H9 (cell line): ENCODE results near the gene MGAT5. TPM values are rescaled to one million over a fixed set of nuclear protein-coding genes. Genes with fewer than 3 reads are reported as not detected.

ENCODE experiments used
- DNase-seq: peaks from one replicate; pipeline ENCODE4 v3.0.0-alpha.2; 2017
- H2AFZ ChIP-seq: one replicate; pipeline ENCODE4 v1.6.1; 2013; ENCODE audit warnings: mild to moderate bottlenecking, low read length, control low read depth, moderate library complexity
- H2AK5ac ChIP-seq: 2 replicates; pipeline ENCODE4 v1.6.1; 2013; ENCODE audit warnings: low read length, control low read depth, mixed read lengths; ENCODE audit not compliant: insufficient read length
- H2BK120ac ChIP-seq: one replicate; pipeline ENCODE4 v1.6.1; 2013; ENCODE audit warnings: low read depth, mild to moderate bottlenecking, low read length, control low read depth, inconsistent platforms; ENCODE audit not compliant: poor library complexity, severe bottlenecking
- H2BK12ac ChIP-seq: 2 replicates; pipeline ENCODE4 v1.6.1; 2013; ENCODE audit warnings: low read length, control low read depth, mixed read lengths, low read depth; ENCODE audit not compliant: insufficient read length
- H2BK15ac ChIP-seq: 2 replicates; pipeline ENCODE4 v1.6.1; 2013; ENCODE audit warnings: low read depth, low read length, control low read depth
- H2BK20ac ChIP-seq: one replicate; pipeline ENCODE4 v1.6.1; 2013; ENCODE audit warnings: low read depth, mild to moderate bottlenecking, low read length, control low read depth, inconsistent platforms; ENCODE audit not compliant: poor library complexity, severe bottlenecking
- H2BK5ac ChIP-seq: 2 replicates; pipeline ENCODE4 v1.6.1; 2013; ENCODE audit warnings: low read length, control low read depth, mixed read lengths; ENCODE audit not compliant: insufficient read length
- H3K14ac ChIP-seq: 2 replicates; pipeline ENCODE4 v1.6.1; 2013; ENCODE audit warnings: low read length, control low read depth; ENCODE audit not compliant: insufficient read depth
- H3K18ac ChIP-seq: 2 replicates; pipeline ENCODE4 v1.6.1; 2013; ENCODE audit warnings: low read depth, mild to moderate bottlenecking, mixed read lengths, low read length, control low read depth; ENCODE audit not compliant: insufficient read length
- H3K23ac ChIP-seq: 2 replicates; pipeline ENCODE4 v1.6.1; 2013; ENCODE audit warnings: low read length, control low read depth, mixed read lengths, low read depth; ENCODE audit not compliant: insufficient read length
- H3K23me2 ChIP-seq: 2 replicates; pipeline ENCODE4 v1.6.1; 2013; ENCODE audit warnings: low read depth, mild to moderate bottlenecking, mixed read lengths, low read length, control low read depth; ENCODE audit not compliant: insufficient read length, poor library complexity, severe bottlenecking
- H3K27ac ChIP-seq: 2 replicates; pipeline ENCODE4 v1.5.1; 2013; ENCODE audit warnings: low read length, control low read depth, mixed read lengths, low read depth; ENCODE audit not compliant: insufficient read length
- H3K27me3 ChIP-seq: 2 replicates; pipeline ENCODE4 v1.6.1; 2013; ENCODE audit warnings: low read length, control low read depth, inconsistent platforms; ENCODE audit not compliant: insufficient read depth
- H3K4ac ChIP-seq: 2 replicates; pipeline ENCODE4 v1.6.1; 2013; ENCODE audit warnings: low read depth, mild to moderate bottlenecking, control low read depth, inconsistent platforms, low read length, moderate library complexity
- H3K4me1 ChIP-seq: 2 replicates; pipeline ENCODE4 v1.6.1; 2013; ENCODE audit warnings: low read length, control low read depth, inconsistent platforms; ENCODE audit not compliant: insufficient read depth
- H3K4me2 ChIP-seq: 2 replicates; pipeline ENCODE4 v1.6.1; 2013; ENCODE audit warnings: low read length, control low read depth, mixed read lengths; ENCODE audit not compliant: insufficient read length, insufficient read depth
- H3K56ac ChIP-seq: 2 replicates; pipeline ENCODE4 v1.6.1; 2013; ENCODE audit warnings: low read depth, mild to moderate bottlenecking, mixed read lengths, low read length, control low read depth; ENCODE audit not compliant: insufficient read length
- H3K79me1 ChIP-seq: 2 replicates; pipeline ENCODE4 v1.6.1; 2013; ENCODE audit warnings: low read depth, mild to moderate bottlenecking, moderate library complexity, low read length, control low read depth, inconsistent platforms; ENCODE audit not compliant: insufficient read depth, poor library complexity, severe bottlenecking
- H3K79me2 ChIP-seq: 2 replicates; pipeline ENCODE4 v1.6.1; 2013; ENCODE audit warnings: low read length, control low read depth, inconsistent platforms; ENCODE audit not compliant: insufficient read depth
- H3K9ac ChIP-seq: 2 replicates; pipeline ENCODE4 v1.6.1; 2013; ENCODE audit warnings: low read length, control low read depth, mixed read lengths; ENCODE audit not compliant: insufficient read length; ENCODE audit errors: extremely low read depth
- H3K9me3 ChIP-seq: one replicate; pipeline ENCODE4 v1.6.1; 2013; ENCODE audit warnings: low read depth, low read length, inconsistent platforms; ENCODE audit not compliant: control insufficient read depth
- H3T11ph ChIP-seq: one replicate; pipeline ENCODE4 v1.6.1; 2013; ENCODE audit warnings: mild to moderate bottlenecking, low read length, control low read depth, inconsistent platforms
- H4K20me1 ChIP-seq: one replicate; pipeline ENCODE4 v1.6.1; 2013; ENCODE audit not compliant: control insufficient read depth, insufficient read length, insufficient read depth
- H4K5ac ChIP-seq: 2 replicates; pipeline ENCODE4 v1.6.1; 2013; ENCODE audit warnings: low read depth, mild to moderate bottlenecking, mixed read lengths, low read length, control low read depth; ENCODE audit not compliant: insufficient read length
- H4K8ac ChIP-seq: replicated peaks from 2 replicates; pipeline ENCODE4 v1.6.1; 2013; ENCODE audit warnings: low read length, control low read depth, mixed read lengths, low read depth; ENCODE audit not compliant: insufficient read length
- H4K91ac ChIP-seq: 2 replicates; pipeline ENCODE4 v1.6.1; 2013; ENCODE audit warnings: low read depth, mild to moderate bottlenecking, moderate library complexity, mixed read lengths, low read length, control low read depth; ENCODE audit not compliant: insufficient read length
- H3K27ac Mint-ChIP-seq, 3 experiments: 2 replicates in 2 of 3; 3 replicates in 1 of 3; pipeline ENCODE4 v1.8.0; 2020 to 2021; ENCODE audit warnings: mixed read lengths in 3 of 3, mild to moderate bottlenecking in 1 of 3, moderate library complexity in 1 of 3
- H3K27me3 Mint-ChIP-seq: 2 replicates; pipeline ENCODE4 v1.8.0; 2021; ENCODE audit warnings: low read depth, mild to moderate bottlenecking, moderate library complexity, mixed read lengths
- H3K36me3 Mint-ChIP-seq, 3 experiments: 2 replicates in 2 of 3; 3 replicates in 1 of 3; pipeline ENCODE4 v1.8.0; 2020 to 2021; ENCODE audit warnings: low read depth in 3 of 3, mixed read lengths in 3 of 3; ENCODE audit not compliant: insufficient read depth in 1 of 3
- H3K4me1 Mint-ChIP-seq, 2 experiments: 2 replicates each; pipeline ENCODE4 v1.8.0; 2020; ENCODE audit warnings: mixed read lengths in 2 of 2
- H3K4me3 Mint-ChIP-seq, 2 experiments: 2 replicates in 1 of 2; 3 replicates in 1 of 2; pipeline ENCODE4 v1.8.0; 2020 to 2021; ENCODE audit warnings: mild to moderate bottlenecking in 2 of 2, mixed read lengths in 2 of 2, moderate library complexity in 1 of 2
- H3K9me3 Mint-ChIP-seq, 2 experiments: 2 replicates in 1 of 2; 3 replicates in 1 of 2; pipeline ENCODE4 v1.8.0; 2020; ENCODE audit warnings: mild to moderate bottlenecking in 2 of 2, mixed read lengths in 2 of 2, moderate library complexity in 1 of 2
- WGBS: extraction: QIAGEN DNeasy Blood & Tissue Kit; methylation state at CpG from one replicate; pipeline ENCODE4 v1.1.7; 2013; ENCODE audit warnings: missing lambda C conversion rate, low lambda C conversion rate, mixed read lengths; ENCODE audit not compliant: insufficient read length; ENCODE audit errors: extremely low coverage; 5-methylcytosine and 5-hydroxymethylcytosine counted together
- total RNA-seq: library from RNA; stranded (reverse); gene quantifications from 2 replicates; pipeline ENCODE4 v1.2.1, GENCODE V29; 2021
- TF ChIP-seq, protein P1 (sequence below): fragments of 200-600 bp; sonication (generic); conservative IDR thresholded peaks from 3 replicates; pipeline ENCODE4 v1.8.0; 2021; ENCODE audit warnings: antibody characterized with exemption, mild to moderate bottlenecking

MGAT5 gene
- total RNA-seq, 1 experiment from 2014 or later: 25.7 TPM

DNA sequence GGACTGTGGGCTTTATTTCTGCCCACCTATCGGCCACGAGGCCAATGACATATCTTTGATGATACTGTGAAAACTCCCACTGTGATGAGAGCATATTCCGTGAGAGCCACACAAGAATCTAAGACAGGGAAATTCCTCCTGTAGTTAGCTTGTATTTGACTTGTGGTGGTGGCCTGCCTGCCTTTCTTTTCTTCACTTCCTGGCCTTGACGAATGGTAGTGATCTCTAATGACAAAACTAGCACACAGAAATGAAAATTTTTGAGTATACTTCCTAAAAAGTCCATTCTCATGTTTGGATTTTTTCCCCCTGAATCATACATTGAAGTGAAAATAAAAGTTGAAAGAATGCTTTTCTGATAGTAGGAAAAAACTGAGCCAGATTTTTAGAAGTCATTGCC is 94.4 kb downstream of the MGAT5 start:
- H3K9me3 Mint-ChIP-seq: no peaks in the 10 kb centered on the region
- H4K8ac ChIP-seq: no peak overlapping the region
- H3K36me3 Mint-ChIP-seq: peaks cover 0 to 4% (median 0%) of the 10 kb centered on the region in 3 experiments; a peak in 3 of 7 replicates
- H3K79me2 ChIP-seq: no peaks in the 10 kb centered on the region
- no peak overlapping the region for H3T11ph ChIP-seq
- no peaks in the 10 kb centered on the region for H3K79me1 ChIP-seq
- no peak overlapping the region for H2BK12ac ChIP-seq
- H3K4me1 Mint-ChIP-seq: no peaks in the 10 kb centered on the region
- H3K27ac ChIP-seq: no peak overlapping the region
- no peak overlapping the region for H3K4me3 Mint-ChIP-seq
- H3K23ac ChIP-seq: no peak overlapping the region
- no peaks in the 10 kb centered on the region for H3K27me3 ChIP-seq
- no peak overlapping the region for H3K4ac ChIP-seq
- no peak overlapping the region for H2BK5ac ChIP-seq
- no peak overlapping the region for H2BK15ac ChIP-seq
- no peak overlapping the region for H4K5ac ChIP-seq
- no peak overlapping the region for H3K56ac ChIP-seq
- no peak overlapping the region for H2BK20ac ChIP-seq
- H3K4me1 ChIP-seq: no peaks in the 10 kb centered on the region
- no peak overlapping the region for H3K14ac ChIP-seq
- DNase-seq: no peak
- H3K27me3 Mint-ChIP-seq: no peaks in the 10 kb centered on the region
- TF ChIP-seq, protein P1, sequence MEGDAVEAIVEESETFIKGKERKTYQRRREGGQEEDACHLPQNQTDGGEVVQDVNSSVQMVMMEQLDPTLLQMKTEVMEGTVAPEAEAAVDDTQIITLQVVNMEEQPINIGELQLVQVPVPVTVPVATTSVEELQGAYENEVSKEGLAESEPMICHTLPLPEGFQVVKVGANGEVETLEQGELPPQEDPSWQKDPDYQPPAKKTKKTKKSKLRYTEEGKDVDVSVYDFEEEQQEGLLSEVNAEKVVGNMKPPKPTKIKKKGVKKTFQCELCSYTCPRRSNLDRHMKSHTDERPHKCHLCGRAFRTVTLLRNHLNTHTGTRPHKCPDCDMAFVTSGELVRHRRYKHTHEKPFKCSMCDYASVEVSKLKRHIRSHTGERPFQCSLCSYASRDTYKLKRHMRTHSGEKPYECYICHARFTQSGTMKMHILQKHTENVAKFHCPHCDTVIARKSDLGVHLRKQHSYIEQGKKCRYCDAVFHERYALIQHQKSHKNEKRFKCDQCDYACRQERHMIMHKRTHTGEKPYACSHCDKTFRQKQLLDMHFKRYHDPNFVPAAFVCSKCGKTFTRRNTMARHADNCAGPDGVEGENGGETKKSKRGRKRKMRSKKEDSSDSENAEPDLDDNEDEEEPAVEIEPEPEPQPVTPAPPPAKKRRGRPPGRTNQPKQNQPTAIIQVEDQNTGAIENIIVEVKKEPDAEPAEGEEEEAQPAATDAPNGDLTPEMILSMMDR: no peak
- no peak overlapping the region for H3K9ac ChIP-seq
- H4K20me1 ChIP-seq: no peaks in the 10 kb centered on the region
- H3K18ac ChIP-seq: no peak overlapping the region
- no peak overlapping the region for H3K27ac Mint-ChIP-seq
- no CpG with 5 or more reads among the region's 4 CpGs for WGBS
- no peak overlapping the region for H4K91ac ChIP-seq
- no peaks in the 10 kb centered on the region for H3K23me2 ChIP-seq
- H2AK5ac ChIP-seq: no peak overlapping the region
- H2AFZ ChIP-seq: no peak overlapping the region
- no peak overlapping the region for H2BK120ac ChIP-seq
- no peaks in the 10 kb centered on the region for H3K9me3 ChIP-seq
- H3K4me2 ChIP-seq: no peak overlapping the region
